ENCODE results near the gene SSTR4. TPM values are rescaled to one million over a fixed set of nuclear protein-coding genes. Genes with fewer than 3 reads are reported as not detected.

The SSTR4 gene
- total RNA-seq, 1 donor from 2014 or later, result not detected

GRCh38 chr20:23071398-23071797 lies 36.3 kb downstream of the SSTR4 start:
- H3K9me3 Mint-ChIP-seq (ENCODE audit: low read depth), result no peaks in the 10 kb centered on the region
- no peaks in the 10 kb centered on the region for H3K27me3 Mint-ChIP-seq (ENCODE audit: low read depth)
- TF ChIP-seq CTCF (IDR thresholded peaks at IDR 0.05), result no peak
- no peaks in the 10 kb centered on the region for H3K36me3 Mint-ChIP-seq (ENCODE audit: low read depth)
- DNase-seq (ENCODE audit: low spot score), result no peak
- no peak overlapping the region for H3K4me3 Mint-ChIP-seq (ENCODE audit: unreplicated experiment)
- H3K27ac Mint-ChIP-seq (ENCODE audit: unreplicated experiment), result no peak overlapping the region
- H3K4me1 Mint-ChIP-seq (ENCODE audit: low read depth), result no peaks in the 10 kb centered on the region

- no peak for DNase-seq (ENCODE audit: low spot score)
- Mint-ChIP-seq H3K27me3 (ENCODE audit: low read depth) (no peaks in the 10 kb centered on the region), H3K9me3 (ENCODE audit: low read depth) (no peaks in the 10 kb centered on the region), H3K27ac (ENCODE audit: unreplicated experiment) (no peak overlapping the region), H3K36me3 (ENCODE audit: low read depth) (no peaks in the 10 kb centered on the region), H3K4me1 (ENCODE audit: low read depth) (no peaks in the 10 kb centered on the region), H3K4me3 (ENCODE audit: unreplicated experiment) (no peak overlapping the region)
- TF ChIP-seq CTCF (IDR thresholded peaks at IDR 0.05), result no peak
Observed at GRCh38 chr20:23071996-23072395, 36.9 kb downstream of the SSTR4 start.

- no peak for TF ChIP-seq CTCF (IDR thresholded peaks at IDR 0.05)
- Mint-ChIP-seq H3K4me3 (ENCODE audit: unreplicated experiment) (no peak overlapping the region), H3K27ac (ENCODE audit: unreplicated experiment) (no peak overlapping the region), H3K36me3 (ENCODE audit: low read depth) (no peaks in the 10 kb centered on the region), H3K9me3 (ENCODE audit: low read depth) (no peaks in the 10 kb centered on the region), H3K4me1 (ENCODE audit: low read depth) (no peaks in the 10 kb centered on the region), H3K27me3 (ENCODE audit: low read depth) (peaks cover 2% of the 10 kb centered on the region)
- no peak for DNase-seq (ENCODE audit: low spot score)
Observed at GRCh38 chr20:23072892-23073586, 37.9 kb downstream of the SSTR4 start.

- no peak for TF ChIP-seq CTCF (IDR thresholded peaks at IDR 0.05)
Observed at GRCh38 chr20:23074052-23074451, 38.9 kb downstream of the SSTR4 start.

GRCh38 chr20:23077277-23077676 lies 42.2 kb downstream of the SSTR4 start:
- Mint-ChIP-seq H3K4me1 (ENCODE audit: low read depth) (no peaks in the 10 kb centered on the region), H3K9me3 (ENCODE audit: low read depth) (no peaks in the 10 kb centered on the region), H3K36me3 (ENCODE audit: low read depth) (no peaks in the 10 kb centered on the region), H3K27ac (ENCODE audit: unreplicated experiment) (no peak overlapping the region), H3K27me3 (ENCODE audit: low read depth) (peaks cover 4% of the 10 kb centered on the region), H3K4me3 (ENCODE audit: unreplicated experiment) (no peak overlapping the region)
- no peak for DNase-seq (ENCODE audit: low spot score)
- TF ChIP-seq CTCF (IDR thresholded peaks at IDR 0.05), result no peak

More at GRCh38 chr20:23074052-23074451, 38.9 kb downstream of the SSTR4 start:
- DNase-seq (ENCODE audit: low spot score), result no peak
- Mint-ChIP-seq H3K9me3 (ENCODE audit: low read depth) (no peaks in the 10 kb centered on the region), H3K4me3 (ENCODE audit: unreplicated experiment) (no peak overlapping the region), H3K27ac (ENCODE audit: unreplicated experiment) (no peak overlapping the region), H3K27me3 (ENCODE audit: low read depth) (peaks cover 4% of the 10 kb centered on the region), H3K36me3 (ENCODE audit: low read depth) (no peaks in the 10 kb centered on the region), H3K4me1 (ENCODE audit: low read depth) (no peaks in the 10 kb centered on the region)

Measured in chondrocyte (in vitro differentiated cells).